Measurements from ENCODE around the gene TOMT.

The TOMT gene

DNA sequence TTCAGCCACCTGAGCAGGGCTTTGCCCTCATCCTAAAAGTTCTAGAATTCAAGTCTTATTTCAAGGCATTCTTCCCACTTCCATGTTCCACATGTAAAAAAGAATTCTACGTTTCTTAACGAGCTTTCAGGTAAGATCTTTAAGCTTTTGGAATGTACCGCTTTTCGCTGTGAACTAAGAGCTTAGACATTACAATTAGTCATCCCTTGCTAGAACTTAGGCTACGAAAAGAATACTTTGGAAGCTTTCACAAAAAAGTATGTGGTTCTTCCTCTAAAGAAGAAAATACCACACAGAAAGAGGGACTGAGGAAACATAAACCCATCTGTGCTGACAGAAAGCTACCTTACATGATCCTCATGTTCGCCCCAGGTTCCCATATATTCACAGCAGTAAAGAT, 27.2 kb upstream of the TOMT start:
- no peak overlapping the region for H3K27ac ChIP-seq
- ChIA-PET CTCF (interaction anchor here (0.6 to 1.6 kb wide), 5 partner anchors 13 to 154 kb away, joined by 3 to 8 read pairs (median 4); no protein-coding TSS in a partner anchor), POLR2A (ENCODE audit: low non-redundant PET) (no interaction called here)
- TF ChIP-seq, protein P1, sequence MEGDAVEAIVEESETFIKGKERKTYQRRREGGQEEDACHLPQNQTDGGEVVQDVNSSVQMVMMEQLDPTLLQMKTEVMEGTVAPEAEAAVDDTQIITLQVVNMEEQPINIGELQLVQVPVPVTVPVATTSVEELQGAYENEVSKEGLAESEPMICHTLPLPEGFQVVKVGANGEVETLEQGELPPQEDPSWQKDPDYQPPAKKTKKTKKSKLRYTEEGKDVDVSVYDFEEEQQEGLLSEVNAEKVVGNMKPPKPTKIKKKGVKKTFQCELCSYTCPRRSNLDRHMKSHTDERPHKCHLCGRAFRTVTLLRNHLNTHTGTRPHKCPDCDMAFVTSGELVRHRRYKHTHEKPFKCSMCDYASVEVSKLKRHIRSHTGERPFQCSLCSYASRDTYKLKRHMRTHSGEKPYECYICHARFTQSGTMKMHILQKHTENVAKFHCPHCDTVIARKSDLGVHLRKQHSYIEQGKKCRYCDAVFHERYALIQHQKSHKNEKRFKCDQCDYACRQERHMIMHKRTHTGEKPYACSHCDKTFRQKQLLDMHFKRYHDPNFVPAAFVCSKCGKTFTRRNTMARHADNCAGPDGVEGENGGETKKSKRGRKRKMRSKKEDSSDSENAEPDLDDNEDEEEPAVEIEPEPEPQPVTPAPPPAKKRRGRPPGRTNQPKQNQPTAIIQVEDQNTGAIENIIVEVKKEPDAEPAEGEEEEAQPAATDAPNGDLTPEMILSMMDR (conservative IDR thresholded peaks at IDR 0.05; ENCODE audit: low read depth): no peak
- DNase-seq (ENCODE audit: low spot score): no peak

DNA sequence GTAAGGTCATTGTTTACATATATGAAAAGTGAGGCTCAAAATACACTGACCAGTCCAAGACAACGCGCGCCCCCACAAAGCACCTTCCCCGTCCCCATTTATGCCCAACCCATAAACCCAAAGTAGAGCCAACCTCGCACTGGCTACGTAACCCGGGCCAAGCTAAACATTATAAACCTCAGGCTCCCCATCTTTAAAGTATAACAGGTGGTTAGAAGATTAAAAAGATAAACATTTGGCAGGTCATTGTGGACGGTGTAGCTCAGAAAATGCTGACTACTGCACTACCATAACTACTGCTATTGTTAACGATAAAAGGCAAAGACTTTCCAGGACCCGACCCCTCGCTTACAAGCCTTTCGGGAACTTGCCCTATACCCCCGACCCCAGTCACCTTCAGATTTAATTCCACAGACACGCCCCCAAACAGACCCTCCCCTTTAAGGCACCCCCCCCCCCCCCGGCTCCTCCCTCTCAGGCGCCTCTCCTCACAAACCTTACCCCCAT, 25.9 kb upstream of the TOMT start:
- peak overlapping the region; percentile 89 for H3K27ac ChIP-seq
- TF ChIP-seq, protein P1 (conservative IDR thresholded peaks at IDR 0.05; ENCODE audit: low read depth): no peak
- DNase-seq (ENCODE audit: low spot score): no peak
- POLR2A ChIA-PET (ENCODE audit: low non-redundant PET): interaction anchor here (0.8 kb wide), 1 partner anchor 65 kb away, joined by 7 read pairs; no protein-coding TSS in a partner anchor
- CTCF ChIA-PET: interaction anchor here (1.1 kb wide), 1 partner anchor 39 kb away, joined by 3 read pairs; no protein-coding TSS in a partner anchor

DNA sequence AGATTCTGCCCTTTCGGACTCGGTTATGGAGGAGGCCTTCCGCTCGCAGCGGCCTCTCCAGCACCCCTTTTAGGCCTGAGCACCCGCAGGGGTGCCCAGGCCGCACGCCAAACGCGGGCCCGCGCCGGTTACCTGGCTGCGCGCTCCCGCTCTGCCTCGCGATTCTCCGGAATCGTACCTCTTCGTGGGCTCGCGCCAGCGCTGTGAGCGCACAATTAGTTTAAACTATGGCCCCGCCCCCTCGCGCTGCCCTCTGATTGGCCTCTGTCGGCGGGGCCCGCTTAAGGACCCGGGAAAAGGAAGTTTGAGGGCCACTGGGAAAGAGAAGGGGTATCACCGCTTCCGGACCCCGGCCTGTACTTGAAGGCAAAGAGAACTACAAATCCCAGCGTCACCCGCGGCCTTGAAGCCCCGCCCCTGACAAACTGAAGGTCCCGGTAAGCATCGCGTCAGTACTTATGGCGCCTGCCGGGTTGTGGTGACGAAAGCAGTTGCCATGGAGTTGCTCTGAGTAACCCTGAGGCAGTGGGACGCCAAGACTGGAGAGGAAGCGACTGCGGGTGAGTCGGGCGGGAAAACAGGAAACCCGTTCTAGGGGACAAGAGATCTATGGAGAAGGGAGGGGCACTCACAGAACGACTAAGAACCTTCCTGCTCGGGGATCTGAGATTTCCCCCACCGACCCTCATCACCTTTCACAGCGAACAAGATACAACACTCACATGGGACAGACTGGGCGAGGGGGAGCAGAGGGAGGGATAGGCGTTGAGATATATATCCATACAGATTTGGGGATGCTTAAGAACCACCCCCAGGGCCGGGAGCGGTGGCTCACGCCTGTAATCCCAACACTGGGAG, 25.2 kb upstream of the TOMT start, which contains the start of the genes LRRC51 and NUMA1:
Gene LRRC51, plus strand, starts transcription at position 525 of the 858 bp plus-strand sequence. CDS start 8,234 bp downstream, outside the sequence.
Gene NUMA1, minus strand, starts transcription at position 217 of the 858 bp plus-strand sequence. CDS start 44,599 bp downstream, outside the sequence.
- DNase-seq (ENCODE audit: low spot score): peak; percentile 96
- ChIA-PET POLR2A (ENCODE audit: low non-redundant PET) (interaction anchor here (0.8 kb wide), 1 partner anchor 66 kb away, joined by 7 read pairs; no protein-coding TSS in a partner anchor), CTCF (interaction anchor here (1.1 to 1.2 kb wide), 2 partner anchors 39 to 55 kb away, joined by 3 to 7 read pairs; no protein-coding TSS in a partner anchor)
- H3K27ac ChIP-seq: peak within 1 kb of the TSS; percentile 89
- TF ChIP-seq, protein P1 (conservative IDR thresholded peaks at IDR 0.05; ENCODE audit: low read depth): no peak

GRCh38 chr11:72081184-72081644, 24.5 kb upstream of the TOMT start:
- DNase-seq (ENCODE audit: low spot score): no peak
- TF ChIP-seq, protein P1 (conservative IDR thresholded peaks at IDR 0.05; ENCODE audit: low read depth): no peak
- peak overlapping the region; percentile 89 for H3K27ac ChIP-seq
- ChIA-PET POLR2A (ENCODE audit: low non-redundant PET) (no interaction called here), CTCF (interaction anchor here (0.6 to 1.2 kb wide), 2 partner anchors 24 to 56 kb away, joined by 3 to 7 read pairs; no protein-coding TSS in a partner anchor)

DNA sequence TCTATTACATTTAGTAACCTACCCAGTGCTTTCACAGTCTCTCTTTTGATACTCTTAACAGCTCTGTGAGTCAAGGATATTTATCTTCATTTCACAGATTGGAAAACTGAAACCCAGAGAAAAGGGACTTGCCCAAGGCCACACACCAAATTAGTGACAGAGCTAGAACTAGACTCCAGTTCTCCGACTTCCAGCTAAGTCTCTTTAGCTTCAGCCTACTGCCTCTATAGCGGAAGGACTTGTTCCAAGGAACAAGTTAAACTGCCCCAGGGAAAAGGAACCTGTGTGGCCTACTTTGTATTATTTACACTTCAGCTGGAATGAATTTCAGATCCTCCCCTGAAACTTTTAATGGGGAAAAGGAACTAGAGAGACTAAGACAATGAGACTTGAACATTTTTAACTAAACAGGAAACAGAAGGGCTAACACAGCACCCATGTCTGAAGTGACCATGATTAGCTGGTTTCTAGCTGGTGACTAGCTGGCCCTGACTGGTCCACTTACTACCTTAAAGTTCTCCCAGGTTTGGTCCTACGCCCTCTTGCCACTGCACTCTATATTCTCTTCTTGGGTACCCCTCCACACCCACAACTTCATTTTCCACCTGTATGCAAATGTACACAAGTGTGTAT, 23.8 kb upstream of the TOMT start:
- CTCF ChIA-PET: interaction anchor here (0.6 to 1.2 kb wide), 2 partner anchors 24 to 57 kb away, joined by 3 to 7 read pairs; no protein-coding TSS in a partner anchor
- no peak overlapping the region for H3K27ac ChIP-seq
- POLR2A ChIA-PET (ENCODE audit: low non-redundant PET): no interaction called here
- no peak for DNase-seq (ENCODE audit: low spot score)
- TF ChIP-seq, protein P1 (conservative IDR thresholded peaks at IDR 0.05; ENCODE audit: low read depth): no peak

- peak overlapping the region; percentile 86 for H3K27ac ChIP-seq
- ChIA-PET CTCF (interaction anchor here (0.5 kb wide), 1 partner anchor 15 kb away, joined by 3 read pairs; no protein-coding TSS in a partner anchor), POLR2A (ENCODE audit: low non-redundant PET) (no interaction called here)
- TF ChIP-seq, protein P1 (conservative IDR thresholded peaks at IDR 0.05; ENCODE audit: low read depth): no peak
- DNase-seq (ENCODE audit: low spot score): no peak
Measured at GRCh38 chr11:72083414-72083813, 22.3 kb upstream of the TOMT start.

Measured in RWPE1 (cell line).